SU-DHL-6 (cell line): ENCODE measurements around the gene AXIN1.

ENCODE experiments used
- H2AFZ ChIP-seq: fragments of 200-600 bp; sonication (generic); 2 replicates; pipeline ENCODE4 v1.6.1; 2014; ENCODE audit warnings: low read depth, mild to moderate bottlenecking, moderate library complexity, mixed read lengths, antibody characterized with exemption, low read length; ENCODE audit not compliant: severe bottlenecking
- H3F3A ChIP-seq: fragments of 200-600 bp; shearing (Covaris generic); 2 replicates; pipeline ENCODE4 v1.6.0; 2016; ENCODE audit warnings: antibody characterized with exemption, mild to moderate bottlenecking; ENCODE audit not compliant: insufficient read depth
- H3K27ac ChIP-seq: fragments of 200-600 bp; sonication (generic); 2 replicates; pipeline ENCODE4 v1.5.1; 2016; ENCODE audit warnings: low read depth, mild to moderate bottlenecking, low read length, moderate library complexity, mixed read lengths
- H3K27me3 ChIP-seq: fragments of 200-600 bp; sonication (generic), shearing (Covaris generic); 2 replicates; pipeline ENCODE4 v1.6.0; 2014; ENCODE audit warnings: mild to moderate bottlenecking, low read length
- H3K36me3 ChIP-seq: fragments of 200-600 bp; sonication (generic); 2 replicates; pipeline ENCODE4 v1.6.1; 2014; ENCODE audit warnings: mild to moderate bottlenecking, low read length, mixed read lengths
- H3K4me2 ChIP-seq: fragments of 300-600, 200-600 bp; shearing (Covaris generic), sonication (generic); 2 replicates; pipeline ENCODE4 v1.6.0; 2014; ENCODE audit warnings: low read length, low read depth, mild to moderate bottlenecking; ENCODE audit not compliant: poor library complexity, severe bottlenecking
- H3K4me3 ChIP-seq: fragments of 200-600 bp; sonication (generic); 2 replicates; pipeline ENCODE4 v1.5.1; 2014; ENCODE audit warnings: antibody characterized with exemption, low read length, mild to moderate bottlenecking, mixed read lengths; ENCODE audit not compliant: insufficient read depth, poor library complexity, severe bottlenecking
- H3K79me2 ChIP-seq: fragments of 200-600 bp; sonication (generic); 2 replicates; pipeline ENCODE4 v1.6.1; 2014; ENCODE audit warnings: mild to moderate bottlenecking, low read length, moderate library complexity; ENCODE audit not compliant: insufficient read depth
- H3K9ac ChIP-seq: fragments of 200-600 bp; sonication (generic); 2 replicates; pipeline ENCODE4 v1.7.0; 2014; ENCODE audit warnings: mild to moderate bottlenecking, low read length
- H3K9me2 ChIP-seq: fragments of 200-600 bp; sonication (generic); replicated peaks from 2 replicates; pipeline ENCODE4 v1.6.1; 2014; ENCODE audit warnings: low read length; ENCODE audit not compliant: insufficient read depth
- H3K9me3 ChIP-seq: fragments of 200-600 bp; sonication (generic); 2 replicates; pipeline ENCODE4 v1.6.1; 2014; ENCODE audit warnings: low read length, mixed read lengths; ENCODE audit not compliant: insufficient read depth
- H4K20me1 ChIP-seq: fragments of 200-600 bp; sonication (generic); 2 replicates; pipeline ENCODE4 v1.6.1; 2014; ENCODE audit warnings: low read depth, mild to moderate bottlenecking, antibody characterized with exemption, low read length, moderate library complexity, mixed read lengths
- CTCF ChIP-seq: fragments of 200-600 bp; sonication (generic); IDR thresholded peaks from one replicate; pipeline ENCODE4 v1.5.1; 2017; ENCODE audit warnings: antibody characterized with exemption, mild to moderate bottlenecking, low read length, moderate library complexity; ENCODE audit not compliant: insufficient read depth, poor library complexity, severe bottlenecking
- EZH2phosphoT487 ChIP-seq: fragments of 200-600 bp; sonication (generic), shearing (Covaris generic); conservative IDR thresholded peaks from 2 replicates; pipeline ENCODE4 v1.6.1; 2018; ENCODE audit warnings: mild to moderate bottlenecking, antibody characterized with exemption, low read length, moderate library complexity, mixed read lengths

Gene AXIN1

GRCh38 chr16:330741-331140, 21.8 kb downstream of the AXIN1 start:
- no peak overlapping the region for H3K4me2 ChIP-seq
- H3K9ac ChIP-seq, result no peak overlapping the region
- no peaks in the 10 kb centered on the region for H3K9me3 ChIP-seq
- no peaks in the 10 kb centered on the region for H3K9me2 ChIP-seq
- H3F3A ChIP-seq, result no peaks in the 10 kb centered on the region
- no peak overlapping the region for H2AFZ ChIP-seq
- H3K36me3 ChIP-seq, result no peaks in the 10 kb centered on the region
- H3K27me3 ChIP-seq, result no peaks in the 10 kb centered on the region
- no peak overlapping the region for H3K4me3 ChIP-seq
- no peak overlapping the region for H3K27ac ChIP-seq
- H4K20me1 ChIP-seq, result no peaks in the 10 kb centered on the region
- H3K79me2 ChIP-seq, result peaks cover 36% of the 10 kb centered on the region
- TF ChIP-seq EZH2phosphoT487, result no peak
- TF ChIP-seq CTCF, result no peak

- H3K79me2 ChIP-seq, result peaks cover 13% of the 10 kb centered on the region
- H2AFZ ChIP-seq, result no peak overlapping the region
- H3K9me3 ChIP-seq, result no peaks in the 10 kb centered on the region
- no peak overlapping the region for H3K4me2 ChIP-seq
- no peak for TF ChIP-seq EZH2phosphoT487
- TF ChIP-seq CTCF, result no peak
- no peak overlapping the region for H3K27ac ChIP-seq
- H3K27me3 ChIP-seq, result no peaks in the 10 kb centered on the region
- H3K9me2 ChIP-seq, result no peaks in the 10 kb centered on the region
- H3F3A ChIP-seq, result no peaks in the 10 kb centered on the region
- H3K4me3 ChIP-seq, result no peak overlapping the region
- no peaks in the 10 kb centered on the region for H3K36me3 ChIP-seq
- no peak overlapping the region for H3K9ac ChIP-seq
- no peaks in the 10 kb centered on the region for H4K20me1 ChIP-seq
These were observed 27.0 kb downstream of the AXIN1 start for GRCh38 chr16:325375-326145.

- H3K27me3 ChIP-seq, result no peaks in the 10 kb centered on the region
- no peak overlapping the region for H3K27ac ChIP-seq
- no peaks in the 10 kb centered on the region for H3K36me3 ChIP-seq
- TF ChIP-seq EZH2phosphoT487 (no peak), CTCF (no peak)
- no peaks in the 10 kb centered on the region for H3K9me3 ChIP-seq
- H3K4me3 ChIP-seq, result no peak overlapping the region
- H3K79me2 ChIP-seq, result peaks cover 17% of the 10 kb centered on the region
- no peak overlapping the region for H3K9ac ChIP-seq
- H4K20me1 ChIP-seq, result no peaks in the 10 kb centered on the region
- H3K9me2 ChIP-seq, result no peaks in the 10 kb centered on the region
- H3F3A ChIP-seq, result no peaks in the 10 kb centered on the region
- no peak overlapping the region for H3K4me2 ChIP-seq
- H2AFZ ChIP-seq, result no peak overlapping the region
These were observed 27.8 kb downstream of the AXIN1 start for GRCh38 chr16:324451-325334.
